Urinary bladder (tissue), 4 donors: ENCODE data around the gene TRIM26. TPM values are rescaled to one million over a fixed set of nuclear protein-coding genes. Genes with fewer than 3 reads are reported as not detected.
"Not testable (repeated sequence)": the region's sequence is repeated elsewhere in the genome, so short reads cannot be mapped to it uniquely, and the experiment has no call there.

ENCODE experiments used
- DNase-seq: peaks from one replicate; pipeline ENCODE4 v3.0.0-alpha.2; 2015; ENCODE audit errors: extremely low spot score
- H3K27ac ChIP-seq: one replicate; pipeline ENCODE4 v1.5.1; 2013; ENCODE audit warnings: low read depth, mild to moderate bottlenecking, moderate library complexity
- H3K36me3 ChIP-seq: one replicate; pipeline ENCODE4 v1.6.1; 2013; ENCODE audit warnings: mild to moderate bottlenecking, moderate library complexity; ENCODE audit not compliant: insufficient read depth
- H3K4me1 ChIP-seq: one replicate; pipeline ENCODE4 v1.6.1; 2013; ENCODE audit warnings: mild to moderate bottlenecking, moderate library complexity; ENCODE audit not compliant: insufficient read depth
- H3K4me3 ChIP-seq: one replicate; pipeline ENCODE4 v1.5.1; 2013; ENCODE audit warnings: low read depth, low read length
- WGBS: extraction: QIAGEN DNeasy Blood & Tissue Kit; methylation state at CpG from one replicate; pipeline ENCODE4 v1.1.7; 2013; 5-methylcytosine and 5-hydroxymethylcytosine counted together
- polyA plus RNA-seq: library from polyadenylated mRNA; stranded (reverse); fragments of 200-250 nt; gene quantifications from one replicate; pipeline ENCODE4 v1.2.3, GENCODE V29; 2013
- total RNA-seq: library from RNA; depleted of rRNA; stranded (reverse); fragments of >200 nt; gene quantifications from one replicate; pipeline ENCODE4 v1.2.3, GENCODE V29; 2014
- donor health status: healthy with polysubstance abuse.
- donor health status: healthy.

The TRIM26 gene
- total and polyA plus RNA-seq, 2 donors: 13.6 to 35.8 TPM

DNA sequence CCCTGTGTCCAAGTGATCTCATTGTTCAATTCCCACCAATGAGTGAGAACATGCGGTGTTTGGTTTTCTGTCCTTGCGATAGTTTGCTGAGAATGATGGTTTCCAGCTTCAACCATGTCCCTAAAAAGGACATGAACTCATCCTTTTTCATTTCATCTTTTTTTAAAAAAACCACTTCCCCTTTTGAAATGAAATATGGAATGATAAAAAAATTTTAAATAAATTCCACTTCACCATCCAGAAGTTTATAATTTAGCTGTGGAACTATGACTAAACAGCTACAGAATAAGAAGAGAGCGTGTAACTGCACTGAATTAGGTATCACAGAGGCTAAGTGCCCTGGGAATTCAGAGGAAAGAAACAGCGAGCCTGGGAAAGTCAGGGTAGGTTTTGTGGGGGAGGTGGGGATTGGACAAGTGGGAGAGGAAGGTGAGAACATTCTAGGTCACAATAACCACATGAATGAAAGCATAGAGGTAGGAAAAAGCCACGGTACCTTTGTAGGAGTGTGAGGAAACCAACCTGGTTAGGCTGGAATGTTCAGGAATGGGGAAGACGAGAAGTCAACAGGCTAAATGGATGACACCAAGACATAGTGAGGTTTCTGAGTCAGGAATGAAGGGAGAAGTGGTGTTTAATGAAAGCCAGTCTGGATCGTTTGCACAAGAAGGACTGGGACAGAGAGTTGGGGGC lies 63.2 kb downstream of the TRIM26 start:
- H3K27ac ChIP-seq: no peak overlapping the region
- DNase-seq: no peak
- WGBS: 62% methylated on average over 7 of the region's 7 CpGs
- no peaks in the 10 kb centered on the region for H3K36me3 ChIP-seq
- no peak overlapping the region for H3K4me3 ChIP-seq
- no peaks in the 10 kb centered on the region for H3K4me1 ChIP-seq

DNA sequence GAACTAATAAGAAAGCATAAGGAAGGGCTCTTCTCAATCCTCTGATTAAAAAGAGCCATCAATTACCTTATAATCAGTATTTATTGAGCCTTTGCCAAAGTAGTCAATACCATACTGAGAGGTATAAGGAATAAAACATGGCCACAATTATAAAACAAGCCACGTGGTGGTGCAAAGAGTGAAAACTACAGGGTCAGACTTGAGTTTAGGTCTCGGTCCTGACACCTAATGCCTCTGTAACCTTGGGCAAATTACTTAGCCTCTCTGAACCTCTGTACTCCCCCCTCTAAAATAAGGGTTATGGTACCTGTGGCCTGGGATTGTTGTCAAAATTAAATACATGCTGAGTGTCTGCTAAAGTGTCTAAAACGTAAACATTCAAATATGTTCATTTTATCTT lies 64.0 kb downstream of the TRIM26 start:
- Histone ChIP-seq H3K27ac (no peak overlapping the region), H3K4me1 (no peaks in the 10 kb centered on the region), H3K4me3 (no peak overlapping the region), H3K36me3 (no peaks in the 10 kb centered on the region)
- no peak for DNase-seq
- 58% methylated on average over 3 of the region's 3 CpGs for WGBS

DNA sequence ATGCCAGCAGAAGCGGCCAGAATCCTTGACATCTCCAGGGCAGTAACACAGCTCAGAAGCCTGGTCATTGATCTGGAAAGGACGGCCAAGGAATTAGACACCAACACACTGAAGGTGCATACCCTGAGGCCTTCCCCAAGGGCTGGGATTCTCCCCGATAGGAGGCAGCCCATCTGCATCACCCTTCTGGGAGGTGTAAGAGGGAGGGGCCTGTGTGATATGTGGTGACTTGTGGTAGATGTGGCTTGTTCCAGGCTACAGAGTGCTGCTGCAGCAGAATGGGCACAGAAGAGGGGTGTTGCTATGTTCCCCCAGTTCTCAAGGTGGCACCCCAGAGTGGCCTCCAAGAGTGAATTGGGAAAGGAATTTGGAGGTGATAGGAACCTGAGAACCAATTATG lies 66.1 kb downstream of the TRIM26 start:
- no peak for DNase-seq
- no peaks in the 10 kb centered on the region for H3K36me3 ChIP-seq
- H3K4me3 ChIP-seq: no peak overlapping the region
- WGBS: 78% methylated on average over 3 of the region's 3 CpGs
- no peak overlapping the region for H3K27ac ChIP-seq
- no peaks in the 10 kb centered on the region for H3K4me1 ChIP-seq

DNA sequence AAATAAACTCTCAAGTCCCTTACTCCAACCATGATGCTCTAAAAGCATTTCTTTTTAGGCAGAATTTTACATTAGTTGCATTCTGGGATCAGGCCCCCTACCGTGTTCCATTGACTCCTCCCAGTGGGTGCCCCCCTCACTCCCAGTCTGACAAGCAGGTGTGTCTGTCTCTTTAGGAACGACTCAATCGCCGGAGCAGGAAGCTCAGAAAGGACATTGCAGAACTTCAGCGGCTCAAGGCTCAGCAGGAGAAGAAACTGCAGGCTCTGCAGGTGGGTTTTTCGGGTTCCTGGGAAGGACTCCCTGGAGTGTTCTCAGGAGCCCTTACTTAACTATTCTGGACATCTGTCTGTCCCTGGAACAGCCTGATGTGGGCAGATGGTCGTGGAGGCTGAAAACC lies 67.4 kb downstream of the TRIM26 start:
- no peak overlapping the region for H3K4me3 ChIP-seq
- H3K4me1 ChIP-seq: no peaks in the 10 kb centered on the region
- no peak for DNase-seq
- H3K27ac ChIP-seq: no peak overlapping the region
- WGBS: 49% methylated on average over 7 of the region's 7 CpGs
- H3K36me3 ChIP-seq: no peaks in the 10 kb centered on the region

GRCh38 chr6:30144811-30145210 lies 68.4 kb downstream of the TRIM26 start:
- Histone ChIP-seq H3K36me3 (no peaks in the 10 kb centered on the region), H3K4me3 (no peak overlapping the region), H3K27ac (no peak overlapping the region), H3K4me1 (no peaks in the 10 kb centered on the region)
- no peak for DNase-seq
- 67% methylated on average over 6 of the region's 6 CpGs for WGBS

- DNase-seq: no peak
- Histone ChIP-seq H3K27ac (no peak overlapping the region), H3K4me3 (no peak overlapping the region), H3K36me3 (no peaks in the 10 kb centered on the region), H3K4me1 (no peaks in the 10 kb centered on the region)
- 39% methylated on average over 2 of the region's 2 CpGs for WGBS
These were observed 69.4 kb downstream of the TRIM26 start for GRCh38 chr6:30143780-30144179.

GRCh38 chr6:30142665-30143064 lies 70.5 kb downstream of the TRIM26 start:
- H3K4me3 ChIP-seq: no peak overlapping the region
- no peak for DNase-seq
- H3K36me3 ChIP-seq: no peaks in the 10 kb centered on the region
- no peak overlapping the region for H3K27ac ChIP-seq
- WGBS: 60% methylated on average over 3 of the region's 3 CpGs
- no peaks in the 10 kb centered on the region for H3K4me1 ChIP-seq

- H3K4me3 ChIP-seq, H3K4me1 ChIP-seq: not testable (repeated sequence)
- WGBS: 87% methylated on average over 8 of the region's 8 CpGs
These were observed 73.0 kb downstream of the TRIM26 start for GRCh38 chr6:30140240-30140639.

DNA sequence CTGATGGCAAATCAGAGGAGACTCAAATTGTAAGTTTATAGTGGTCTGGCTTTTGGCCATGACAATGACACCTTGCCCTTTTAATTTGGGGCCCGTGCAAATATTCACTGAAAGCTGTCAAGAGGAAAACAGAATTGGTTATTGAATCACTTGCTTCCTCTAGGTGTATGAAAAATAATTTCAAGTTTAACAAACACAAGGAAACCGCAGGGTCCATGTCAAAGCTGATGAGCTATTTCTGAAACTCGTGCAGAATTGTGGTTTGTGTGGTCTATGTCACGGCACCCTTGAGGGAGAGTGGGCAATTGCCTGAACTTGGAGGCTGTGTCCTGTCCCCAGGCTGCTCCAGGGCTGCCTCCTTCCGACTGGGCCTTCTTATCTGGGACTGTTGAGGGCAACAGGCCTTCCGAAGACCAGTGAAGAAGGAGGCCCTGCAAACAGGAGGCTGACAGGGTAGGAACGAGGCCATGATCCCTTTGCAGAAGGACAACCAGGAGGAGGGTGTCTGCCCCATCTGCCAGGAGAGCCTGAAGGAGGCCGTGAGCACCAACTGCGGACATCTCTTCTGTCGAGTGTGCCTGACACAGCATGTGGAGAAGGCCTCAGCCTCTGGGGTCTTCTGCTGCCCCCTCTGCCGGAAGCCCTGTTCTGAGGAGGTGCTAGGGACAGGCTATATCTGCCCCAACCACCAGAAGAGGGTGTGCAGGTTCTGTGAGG lies 76.5 kb downstream of the TRIM26 start:
- no peak for DNase-seq
- WGBS: 76% methylated on average over 11 of the region's 11 CpGs
- Histone ChIP-seq H3K36me3 (no peaks in the 10 kb centered on the region), H3K4me3 (no peak overlapping the region), H3K4me1 (no peaks in the 10 kb centered on the region), H3K27ac (no peak overlapping the region)

More at GRCh38 chr6:30140240-30140639, 73.0 kb downstream of the TRIM26 start:
- H3K27ac ChIP-seq, H3K36me3 ChIP-seq, DNase-seq: not testable (repeated sequence)

DNA sequence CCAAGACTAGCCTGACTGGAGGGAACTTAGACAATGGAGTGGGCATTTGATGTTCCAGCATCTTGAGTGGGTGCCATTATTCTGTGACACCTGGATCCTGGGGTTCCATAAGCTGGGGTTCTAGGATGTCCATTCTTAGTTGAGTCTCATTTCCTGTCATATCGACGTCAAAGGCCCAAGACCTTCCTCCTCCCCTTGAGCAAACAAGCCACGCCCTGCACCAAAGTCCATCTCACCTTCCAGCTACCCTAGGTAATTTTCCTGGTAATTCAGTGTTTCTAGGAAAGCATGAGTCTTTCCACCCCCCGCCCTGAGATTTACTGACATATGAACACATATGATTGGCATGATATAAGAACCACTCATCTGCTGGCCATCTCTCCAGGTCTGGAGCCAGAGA lies 77.4 kb downstream of the TRIM26 start, which contains the start of gene TRIM40:
Gene TRIM40 (plus strand): TSS at position 384 of the 400 bp plus-strand sequence. CDS start 897 bp downstream, outside the sequence.
- no peak within 1 kb of the TSS for H3K27ac ChIP-seq
- no peak for DNase-seq
- H3K4me1 ChIP-seq: no peaks in the 10 kb centered on the region
- H3K36me3 ChIP-seq: no peaks in the 10 kb centered on the region
- WGBS: 81% methylated on average over 4 of the region's 4 CpGs
- H3K4me3 ChIP-seq: no peak within 1 kb of the TSS

DNA sequence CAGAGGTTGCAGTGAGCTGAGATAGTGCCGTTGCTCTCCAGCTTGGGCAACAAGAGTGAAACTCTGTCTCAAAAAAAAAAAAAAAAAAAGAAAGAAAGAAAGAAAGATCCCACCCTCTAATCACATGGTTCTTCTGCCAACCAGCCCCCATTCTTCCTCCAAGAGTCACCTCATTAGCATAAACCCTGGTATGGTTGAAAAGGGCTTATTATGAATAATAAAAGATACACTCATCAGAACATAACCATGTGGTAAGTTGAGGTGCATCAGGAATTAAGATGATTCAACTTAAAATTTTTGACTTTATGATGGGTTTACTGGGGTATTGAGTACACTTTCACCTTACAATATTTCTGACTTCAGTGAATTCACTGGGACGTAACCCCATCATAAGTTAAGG lies 78.1 kb downstream of the TRIM26 start:
- H3K36me3 ChIP-seq: no peaks in the 10 kb centered on the region
- 88% methylated on average over 2 of the region's 2 CpGs for WGBS
- no peak overlapping the region for H3K4me3 ChIP-seq
- no peaks in the 10 kb centered on the region for H3K4me1 ChIP-seq
- no peak overlapping the region for H3K27ac ChIP-seq
- DNase-seq: no peak

Other genes starting within 250 kb of the TRIM26 start
- 19.8 TPM for gene POLR1H, start 152.1 kb downstream of the TRIM26 start, total RNA-seq
- gene POLR1H, start 152.1 kb downstream of the TRIM26 start, polyA plus RNA-seq: 36.7 TPM
- 13.5 TPM for gene PPP1R11, start 146.2 kb downstream of the TRIM26 start, total RNA-seq
- gene PPP1R11, start 146.2 kb downstream of the TRIM26 start, polyA plus RNA-seq: 78.7 TPM
- 0.11 TPM for gene RNF39, start 137.6 kb downstream of the TRIM26 start, total RNA-seq
- gene RNF39, start 137.6 kb downstream of the TRIM26 start, polyA plus RNA-seq: 0.73 TPM
- gene TRIM31, start 100.3 kb downstream of the TRIM26 start, total RNA-seq: 1.3 TPM
- gene TRIM31, start 100.3 kb downstream of the TRIM26 start, polyA plus RNA-seq: 9.6 TPM
- not detected for gene TRIM40, start 77.3 kb downstream of the TRIM26 start, total RNA-seq
- gene TRIM40, start 77.3 kb downstream of the TRIM26 start, polyA plus RNA-seq: not detected
- 0.42 TPM for gene TRIM10, start 52.2 kb downstream of the TRIM26 start, total RNA-seq
- gene TRIM10, start 52.2 kb downstream of the TRIM26 start, polyA plus RNA-seq: not detected
- not detected for gene TRIM15, start 49.9 kb downstream of the TRIM26 start, total RNA-seq
- not detected for gene TRIM15, start 49.9 kb downstream of the TRIM26 start, polyA plus RNA-seq
- 5.8 TPM for gene TRIM39, start 113.5 kb upstream of the TRIM26 start, total RNA-seq
- 16.6 TPM for gene TRIM39, start 113.5 kb upstream of the TRIM26 start, polyA plus RNA-seq
- 15.0 TPM for gene RPP21, start 131.8 kb upstream of the TRIM26 start, total RNA-seq
- gene RPP21, start 131.8 kb upstream of the TRIM26 start, polyA plus RNA-seq: 147 TPM